HepG2 (cell line): ENCODE results near the gene PRKG1.

Experiments used
- EZH2 ChIP-seq: conservative IDR thresholded peaks from 2 replicates; pipeline ENCODE4 v1.6.1; 2012; ENCODE audit warnings: mild to moderate bottlenecking, low read depth, low read length, moderate library complexity
- ZNF350 ChIP-seq: sonication (generic); formaldehyde crosslinking; IDR thresholded peaks from 2 replicates; pipeline ENCODE4 v1.4.0; 2020; ENCODE audit warnings: mild to moderate bottlenecking, low read depth, missing genetic modification reagents, borderline replicate concordance
- ZNF431 ChIP-seq: sonication (generic); formaldehyde crosslinking; IDR thresholded peaks from 2 replicates; pipeline ENCODE4 v1.9.0; 2022; ENCODE audit warnings: missing genetic modification reagents, low read depth, mild to moderate bottlenecking, borderline replicate concordance

DNA sequence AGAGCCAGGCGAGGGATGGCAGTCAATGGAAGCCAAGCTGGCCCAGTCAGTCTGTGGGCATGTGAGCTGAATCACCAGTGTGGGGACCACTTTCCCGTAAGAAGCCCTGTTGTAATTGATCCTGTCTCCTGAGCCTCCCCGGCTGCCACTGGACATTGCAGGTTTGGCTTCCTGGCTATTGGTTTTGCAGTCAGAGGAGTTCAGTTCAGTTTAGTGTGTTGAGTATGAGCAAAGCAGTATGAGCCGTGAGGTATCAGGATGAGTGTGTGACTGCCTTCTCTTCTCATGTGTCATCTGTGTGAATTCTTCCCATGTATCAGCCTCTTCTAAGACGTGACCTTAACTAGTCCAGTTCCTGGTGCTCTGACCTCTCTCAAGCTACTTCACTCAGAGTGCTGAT is 227.4 kb downstream of the PRKG1 start:
- TF ChIP-seq ZNF431: no peak
- no peak for TF ChIP-seq ZNF350 (CRISPR knock-in tag)
- TF ChIP-seq EZH2: no peak
